Astrocyte (in vitro differentiated cells and primary cell): Measurements from ENCODE around the gene MED9.

Experiments
- EZH2 ChIP-seq: IDR thresholded peaks from 2 replicates; pipeline ENCODE4 v1.6.1; 2012; ENCODE audit warnings: mild to moderate bottlenecking, low read length, inconsistent platforms; ENCODE audit not compliant: insufficient read depth
- TF ChIP-seq, protein P1 (sequence below): IDR thresholded peaks from 2 replicates; pipeline ENCODE4 v1.5.1; 2011; ENCODE audit warnings: low read depth, mild to moderate bottlenecking, inconsistent platforms, low read length, moderate library complexity; ENCODE audit not compliant: insufficient read depth

DNA sequence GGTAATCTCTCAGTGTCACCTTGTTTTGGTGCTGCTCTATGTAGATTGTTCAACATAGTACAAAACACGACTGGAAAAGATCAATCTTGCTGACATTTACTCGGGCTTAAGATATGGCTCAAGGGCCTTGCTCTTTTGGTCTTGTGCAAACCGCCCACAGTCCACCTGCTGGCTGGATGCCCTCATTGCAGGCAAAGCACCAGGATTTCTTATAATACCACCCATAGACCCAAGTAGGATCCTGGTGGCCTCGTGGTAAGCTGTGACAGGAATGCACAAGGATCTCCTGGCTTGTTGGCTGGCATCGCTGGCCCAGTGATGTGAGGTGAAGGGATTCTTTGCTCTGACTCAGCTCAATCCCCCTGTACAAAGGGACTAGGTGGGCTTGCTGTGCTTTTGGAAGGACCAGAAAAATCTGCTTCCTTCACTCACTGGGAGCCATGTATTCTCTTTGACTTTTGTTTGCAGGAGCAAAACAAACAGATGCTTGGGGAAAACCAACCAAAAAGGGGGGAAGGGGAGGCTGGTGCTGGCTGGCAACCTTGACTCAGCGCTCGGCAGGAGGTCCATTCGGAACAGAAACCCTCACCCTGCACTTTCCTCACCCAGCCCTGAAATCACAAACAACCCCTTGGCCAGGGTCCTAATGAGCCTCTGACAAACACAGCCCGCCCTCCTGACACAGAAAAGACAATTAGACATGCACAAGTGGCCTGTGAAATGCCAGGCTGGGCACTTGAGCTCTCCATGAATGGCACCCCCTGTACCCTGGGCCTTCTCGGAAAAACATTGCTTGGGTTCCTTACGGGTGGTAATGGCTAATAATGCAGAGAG, 36.6 kb upstream of the MED9 start:
- TF ChIP-seq, protein P1, sequence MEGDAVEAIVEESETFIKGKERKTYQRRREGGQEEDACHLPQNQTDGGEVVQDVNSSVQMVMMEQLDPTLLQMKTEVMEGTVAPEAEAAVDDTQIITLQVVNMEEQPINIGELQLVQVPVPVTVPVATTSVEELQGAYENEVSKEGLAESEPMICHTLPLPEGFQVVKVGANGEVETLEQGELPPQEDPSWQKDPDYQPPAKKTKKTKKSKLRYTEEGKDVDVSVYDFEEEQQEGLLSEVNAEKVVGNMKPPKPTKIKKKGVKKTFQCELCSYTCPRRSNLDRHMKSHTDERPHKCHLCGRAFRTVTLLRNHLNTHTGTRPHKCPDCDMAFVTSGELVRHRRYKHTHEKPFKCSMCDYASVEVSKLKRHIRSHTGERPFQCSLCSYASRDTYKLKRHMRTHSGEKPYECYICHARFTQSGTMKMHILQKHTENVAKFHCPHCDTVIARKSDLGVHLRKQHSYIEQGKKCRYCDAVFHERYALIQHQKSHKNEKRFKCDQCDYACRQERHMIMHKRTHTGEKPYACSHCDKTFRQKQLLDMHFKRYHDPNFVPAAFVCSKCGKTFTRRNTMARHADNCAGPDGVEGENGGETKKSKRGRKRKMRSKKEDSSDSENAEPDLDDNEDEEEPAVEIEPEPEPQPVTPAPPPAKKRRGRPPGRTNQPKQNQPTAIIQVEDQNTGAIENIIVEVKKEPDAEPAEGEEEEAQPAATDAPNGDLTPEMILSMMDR = peak; percentile 62
- no peak for TF ChIP-seq EZH2
